ENCODE data around the gene TRAPPC2B.
"Not testable (repeated sequence)": the region's sequence is repeated elsewhere in the genome, so short reads cannot be mapped to it uniquely, and the experiment has no call there.

TRAPPC2B gene

DNA sequence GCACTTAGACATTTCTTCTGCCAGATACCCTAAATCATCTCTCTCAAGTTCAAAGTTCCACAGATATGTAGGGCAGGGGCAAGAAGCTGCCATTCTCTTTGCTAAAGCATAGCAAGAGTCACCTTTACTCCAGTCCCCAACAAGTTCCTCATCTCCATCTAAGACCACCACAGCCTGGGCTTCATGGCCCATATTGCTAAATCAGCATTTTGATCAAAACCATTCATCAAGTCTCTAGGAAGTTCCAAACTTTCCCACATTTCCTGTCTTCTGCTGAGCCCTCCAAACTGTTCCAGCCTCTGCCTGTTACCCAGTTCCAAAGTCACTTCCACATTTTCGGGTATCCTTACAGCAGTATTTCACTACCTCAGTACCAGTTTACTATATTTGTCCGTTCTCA lies 11.3 kb downstream of the TRAPPC2B start:
- DNase-seq (ENCODE audit: low read depth), result not testable (repeated sequence)

DNA sequence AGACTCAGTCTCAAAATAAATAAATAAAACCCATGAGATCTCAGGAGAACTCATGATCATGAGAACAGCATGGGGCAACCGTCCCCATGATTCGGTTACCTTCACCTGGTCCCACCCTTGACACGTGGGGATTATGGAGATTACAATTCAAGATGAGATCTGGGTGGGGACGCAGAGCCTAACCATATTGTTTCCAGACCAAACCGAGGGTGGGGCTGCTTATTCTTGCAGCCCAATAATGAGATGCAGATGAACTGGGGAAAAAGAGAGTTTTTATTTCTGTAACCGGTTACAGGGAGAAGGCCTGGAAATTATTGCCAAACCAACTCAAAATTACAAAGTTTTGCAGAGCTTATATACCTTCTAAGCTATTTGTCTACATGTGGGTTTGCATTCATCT lies 12.8 kb downstream of the TRAPPC2B start:
- DNase-seq (ENCODE audit: low read depth), result no peak

DNA sequence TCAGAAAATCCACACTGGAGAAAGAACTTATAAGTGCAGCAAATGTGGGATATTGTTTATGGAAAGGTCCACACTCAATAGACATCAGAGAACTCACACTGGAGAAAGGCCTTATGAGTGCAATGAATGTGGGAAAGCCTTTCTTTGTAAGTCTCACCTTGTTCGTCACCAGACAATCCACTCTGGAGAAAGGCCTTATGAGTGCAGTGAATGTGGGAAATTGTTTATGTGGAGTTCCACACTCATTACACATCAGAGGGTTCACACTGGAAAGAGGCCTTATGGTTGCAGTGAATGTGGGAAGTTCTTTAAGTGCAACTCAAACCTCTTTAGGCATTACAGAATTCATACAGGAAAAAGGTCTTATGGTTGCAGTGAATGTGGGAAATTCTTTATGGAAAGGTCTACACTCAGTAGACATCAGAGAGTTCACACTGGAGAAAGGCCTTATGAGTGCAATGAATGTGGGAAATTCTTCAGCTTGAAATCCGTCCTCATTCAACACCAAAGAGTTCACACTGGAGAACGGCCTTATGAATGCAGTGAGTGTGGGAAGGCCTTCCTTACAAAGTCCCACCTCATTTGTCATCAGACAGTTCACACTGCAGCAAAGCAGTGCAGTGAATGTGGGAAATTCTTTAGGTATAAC lies 14.3 kb downstream of the TRAPPC2B start:
- DNase-seq (ENCODE audit: low read depth), result no peak

- no peak for DNase-seq (ENCODE audit: low read depth)
These were observed 17.6 kb downstream of the TRAPPC2B start for GRCh38 chr19:57380923-57381322.

DNA sequence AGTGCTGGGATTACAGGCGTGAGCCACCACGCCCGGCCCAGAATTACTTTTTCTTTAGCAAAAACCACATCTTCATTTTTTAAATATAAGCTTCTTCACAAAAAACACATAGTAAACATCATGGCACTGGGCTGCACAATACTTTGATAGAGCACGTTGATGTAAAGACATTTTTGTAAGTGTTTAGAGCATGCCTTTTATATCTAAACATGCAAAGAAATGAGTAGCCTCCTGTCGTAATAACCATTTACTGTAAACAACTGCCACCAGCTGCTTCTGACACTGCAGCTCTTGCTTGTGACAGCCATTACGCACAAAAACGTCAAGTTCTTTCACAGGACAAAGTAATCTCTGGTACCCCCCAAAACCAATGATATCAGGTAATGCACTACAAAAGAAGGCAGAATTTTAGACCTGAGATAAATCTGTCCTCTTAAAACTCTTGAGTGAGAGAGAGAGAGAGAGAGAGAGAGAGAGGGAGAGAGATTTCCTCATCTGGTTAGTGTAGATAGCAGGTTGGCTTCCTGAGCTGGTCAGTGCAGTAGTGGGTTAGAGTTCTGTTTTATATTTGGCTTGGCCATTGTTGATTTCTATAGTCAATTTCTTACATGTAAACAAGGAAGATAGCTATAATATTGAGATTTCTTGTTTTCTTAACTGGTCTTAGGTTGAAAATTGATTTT lies 19.6 kb downstream of the TRAPPC2B start:
- no peak for DNase-seq (ENCODE audit: low read depth)

DNA sequence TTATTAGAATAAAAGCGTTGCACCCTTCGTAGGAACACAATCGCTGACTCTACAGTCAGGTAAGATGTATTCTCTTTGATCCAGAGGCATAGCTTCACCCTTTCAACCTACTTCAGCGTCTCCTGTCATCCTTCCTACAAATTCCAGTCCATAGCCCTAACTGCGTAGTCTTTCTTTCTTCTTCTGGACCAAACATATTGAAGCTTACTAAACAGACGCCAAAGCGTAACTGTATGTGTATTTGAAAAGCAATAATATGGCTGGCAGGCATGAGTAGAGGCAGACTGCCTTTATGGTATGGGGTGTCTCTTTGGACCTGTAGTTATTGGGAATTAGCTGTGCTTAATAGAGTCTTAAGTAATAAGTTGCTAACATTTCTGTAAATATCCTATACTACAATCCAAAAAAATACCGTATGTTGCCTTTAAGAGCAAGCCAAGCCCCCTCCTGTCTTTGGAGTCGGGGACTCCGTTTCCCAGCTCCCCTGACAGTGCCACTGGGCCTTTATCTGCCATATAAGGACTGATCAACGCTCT lies 25.9 kb downstream of the TRAPPC2B start:
- no peak for DNase-seq (ENCODE audit: low read depth)

DNA sequence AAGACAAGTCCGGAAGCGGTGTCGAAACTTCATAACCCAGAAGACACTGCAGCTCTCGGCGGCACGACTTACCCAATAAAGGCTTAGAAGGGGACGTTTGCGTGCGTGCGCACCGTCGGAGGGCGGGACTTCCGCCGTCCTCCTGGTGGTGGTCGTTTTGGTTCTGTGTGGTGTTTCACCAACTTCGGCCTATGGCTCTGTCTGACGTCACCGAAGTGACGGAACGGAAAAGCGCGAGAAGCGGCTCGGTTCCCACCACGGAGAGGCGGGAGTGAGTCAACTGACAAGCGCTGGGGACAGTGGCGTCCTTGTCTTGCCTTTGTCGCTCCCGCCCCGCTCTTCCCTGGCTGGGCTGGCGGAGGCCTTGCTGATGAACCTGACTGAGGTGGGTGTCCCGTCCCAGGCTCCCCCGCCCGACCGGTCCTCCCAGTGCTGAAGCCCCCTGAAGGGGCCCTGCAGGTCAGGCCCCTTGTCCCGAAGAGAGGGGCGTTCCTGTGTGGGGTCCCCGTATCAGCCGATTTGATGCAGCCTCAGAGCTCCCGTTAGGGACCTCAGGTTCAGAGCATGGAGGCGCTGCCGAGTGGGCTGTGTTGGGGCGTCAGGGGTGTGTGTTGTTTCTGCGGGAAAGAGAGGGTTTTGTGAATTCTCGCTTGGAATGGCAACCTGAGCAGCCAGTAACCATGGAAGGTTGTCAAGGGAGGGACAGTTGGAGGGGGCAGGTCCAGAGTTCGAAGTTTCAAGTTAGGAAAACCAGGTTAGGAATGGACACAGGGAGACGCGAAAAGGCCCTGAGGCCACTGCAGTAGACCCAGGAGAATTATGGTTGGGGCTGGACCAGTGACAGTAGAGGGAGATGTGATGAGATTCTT lies 26.6 kb downstream of the TRAPPC2B start, which contains the start of gene ZNF548:
Gene ZNF548 (plus strand): TSS at position 125 of the 869 bp plus-strand sequence. CDS start 246 bp downstream, at position 371.
- peak; percentile 98 for DNase-seq (ENCODE audit: low read depth)

DNA sequence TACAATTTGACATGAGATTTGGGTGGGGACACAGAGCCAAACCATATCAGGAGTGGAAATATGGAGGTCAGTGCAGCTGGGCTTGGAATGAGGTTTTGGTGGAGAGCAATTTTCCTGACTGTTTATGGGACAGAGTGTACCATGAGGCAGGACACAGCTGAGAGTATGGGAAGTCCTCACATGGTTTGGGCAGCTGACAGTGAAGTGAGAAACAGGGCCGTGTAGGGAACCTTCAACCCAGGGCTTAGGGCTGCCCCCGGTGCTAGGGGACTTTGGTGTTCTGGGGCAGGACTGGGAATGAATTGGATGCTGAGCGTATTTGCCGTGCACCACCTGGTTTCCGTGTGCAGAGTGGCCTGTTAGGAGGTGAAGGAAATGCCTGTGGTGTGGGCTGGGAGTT lies 32.4 kb downstream of the TRAPPC2B start:
- no peak for DNase-seq (ENCODE audit: low read depth)

DNA sequence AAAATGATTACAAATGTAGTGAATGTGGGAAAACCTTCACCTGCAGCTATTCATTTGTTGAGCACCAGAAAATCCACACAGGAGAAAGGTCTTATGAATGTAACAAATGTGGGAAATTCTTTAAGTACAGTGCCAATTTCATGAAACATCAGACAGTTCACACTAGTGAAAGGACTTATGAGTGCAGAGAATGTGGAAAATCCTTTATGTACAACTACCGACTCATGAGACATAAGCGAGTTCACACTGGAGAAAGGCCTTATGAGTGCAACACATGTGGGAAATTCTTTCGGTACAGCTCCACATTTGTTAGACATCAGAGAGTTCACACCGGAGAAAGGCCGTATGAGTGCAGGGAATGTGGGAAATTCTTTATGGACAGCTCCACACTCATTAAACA lies 35.5 kb downstream of the TRAPPC2B start:
- no peak for DNase-seq (ENCODE audit: low read depth)

DNA sequence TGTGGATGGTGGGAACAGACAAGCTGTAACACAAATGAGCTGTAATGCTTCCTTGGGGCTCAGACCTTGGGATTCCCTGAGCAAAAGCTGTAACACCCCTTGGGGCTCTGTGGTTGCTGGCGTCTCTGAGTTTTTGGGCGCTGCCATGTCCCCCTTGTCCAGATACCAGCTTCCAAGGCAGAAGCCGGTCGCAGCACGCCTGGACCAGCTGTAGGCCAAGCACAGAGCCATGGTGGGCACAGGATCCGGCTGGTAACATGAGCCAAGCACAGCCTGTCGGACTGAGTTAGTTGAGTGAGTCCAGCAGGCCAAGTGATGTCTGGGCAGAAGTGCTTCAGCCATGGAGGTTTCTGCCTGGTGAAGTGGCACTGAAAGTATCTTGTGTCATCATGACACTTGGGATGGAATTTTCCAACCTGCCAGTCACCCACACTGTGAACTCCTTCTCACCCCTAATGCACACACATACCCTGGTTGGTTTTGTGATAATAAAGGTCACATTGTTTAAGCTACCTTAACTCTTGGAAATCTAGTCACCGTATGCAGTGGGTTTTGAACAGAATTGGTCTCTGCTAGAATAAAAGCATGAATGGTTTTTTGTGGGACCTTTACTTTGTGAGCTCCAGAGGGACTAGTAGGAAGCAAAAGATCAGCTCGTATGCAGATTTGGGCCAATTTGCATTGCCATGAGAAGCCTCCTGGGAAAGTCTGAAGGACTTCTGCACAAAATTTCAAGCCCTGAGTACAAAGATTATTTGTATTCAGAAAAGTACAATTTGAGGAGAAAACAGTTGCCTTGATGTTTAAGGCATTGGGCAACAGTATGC lies 40.6 kb downstream of the TRAPPC2B start:
- no peak for DNase-seq (ENCODE audit: low read depth)

DNA sequence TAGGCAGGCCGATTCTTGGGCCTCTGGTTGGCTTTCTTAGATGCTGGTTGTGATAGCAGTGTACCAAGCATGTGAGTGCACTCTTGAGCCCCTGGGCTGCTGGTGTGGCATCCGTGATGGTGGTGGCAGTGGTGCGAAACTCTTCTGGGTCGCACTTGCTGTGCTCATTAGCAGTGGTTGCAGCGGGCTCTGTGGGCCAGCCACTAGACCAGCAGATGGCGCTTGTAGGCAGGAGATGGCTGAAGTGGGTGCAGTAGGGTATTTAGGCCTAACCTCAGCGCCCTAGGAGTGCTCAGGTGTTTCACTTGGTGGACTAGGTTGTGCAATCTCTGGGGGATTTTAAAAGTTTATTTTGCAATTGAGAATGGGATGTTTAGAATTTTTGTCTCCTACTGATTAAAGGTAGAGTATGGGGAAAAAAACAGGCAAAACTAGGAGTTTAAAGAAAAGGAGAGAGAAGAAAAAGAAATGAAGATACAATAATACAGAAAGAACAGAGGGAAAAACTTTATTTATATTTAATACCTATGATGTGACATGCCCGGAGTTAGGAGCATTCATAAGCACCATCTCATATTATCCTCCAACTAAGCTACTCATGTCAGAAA lies 43.3 kb downstream of the TRAPPC2B start:
- no peak for DNase-seq (ENCODE audit: low read depth)

GRCh38 chr19:57410877-57411671 lies 47.7 kb downstream of the TRAPPC2B start, which contains the start of gene ZNF17:
TSS of gene ZNF17 (plus strand) at chr19:57411161. CDS start at chr19:57413616, 2,455 bp downstream.
- DNase-seq (ENCODE audit: low read depth), result peak; percentile 86
